ENCODE results near the gene TEX53.

Gene TEX53

DNA sequence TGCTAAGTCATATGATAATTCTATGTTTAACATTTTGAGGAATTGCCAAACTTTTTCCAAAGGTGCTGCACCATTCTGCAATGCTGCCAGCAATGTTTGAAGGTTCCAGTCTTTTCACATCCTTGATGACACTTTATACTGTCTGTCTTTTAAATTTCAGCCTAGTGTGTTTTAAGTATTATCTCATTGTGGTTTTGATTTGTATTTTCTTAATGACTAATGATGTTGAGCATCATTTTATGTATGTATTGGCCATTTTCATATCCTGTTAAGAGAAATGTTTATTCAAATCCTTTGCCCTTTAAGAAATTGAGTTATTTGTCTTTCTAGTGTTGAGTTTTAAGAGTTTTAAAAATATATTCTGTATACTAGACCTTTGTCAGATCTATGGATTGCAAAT, 29.4 kb upstream of the TEX53 start:
- Histone ChIP-seq H3K4me3 (no peak overlapping the region), H3K27me3 (no peaks in the 10 kb centered on the region), H3K36me3 (no peaks in the 10 kb centered on the region), H3K4me1 (no peaks in the 10 kb centered on the region), H3K9me3 (no peaks in the 10 kb centered on the region), H3K27ac (no peak overlapping the region)
- intact Hi-C loops (cut with DNase I; ENCODE audit: low total_unique reads), result no loop called here
- DNase-seq, result no peak
- TF ChIP-seq, protein P1, sequence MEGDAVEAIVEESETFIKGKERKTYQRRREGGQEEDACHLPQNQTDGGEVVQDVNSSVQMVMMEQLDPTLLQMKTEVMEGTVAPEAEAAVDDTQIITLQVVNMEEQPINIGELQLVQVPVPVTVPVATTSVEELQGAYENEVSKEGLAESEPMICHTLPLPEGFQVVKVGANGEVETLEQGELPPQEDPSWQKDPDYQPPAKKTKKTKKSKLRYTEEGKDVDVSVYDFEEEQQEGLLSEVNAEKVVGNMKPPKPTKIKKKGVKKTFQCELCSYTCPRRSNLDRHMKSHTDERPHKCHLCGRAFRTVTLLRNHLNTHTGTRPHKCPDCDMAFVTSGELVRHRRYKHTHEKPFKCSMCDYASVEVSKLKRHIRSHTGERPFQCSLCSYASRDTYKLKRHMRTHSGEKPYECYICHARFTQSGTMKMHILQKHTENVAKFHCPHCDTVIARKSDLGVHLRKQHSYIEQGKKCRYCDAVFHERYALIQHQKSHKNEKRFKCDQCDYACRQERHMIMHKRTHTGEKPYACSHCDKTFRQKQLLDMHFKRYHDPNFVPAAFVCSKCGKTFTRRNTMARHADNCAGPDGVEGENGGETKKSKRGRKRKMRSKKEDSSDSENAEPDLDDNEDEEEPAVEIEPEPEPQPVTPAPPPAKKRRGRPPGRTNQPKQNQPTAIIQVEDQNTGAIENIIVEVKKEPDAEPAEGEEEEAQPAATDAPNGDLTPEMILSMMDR (IDR thresholded peaks at IDR 0.05), result no peak

DNA sequence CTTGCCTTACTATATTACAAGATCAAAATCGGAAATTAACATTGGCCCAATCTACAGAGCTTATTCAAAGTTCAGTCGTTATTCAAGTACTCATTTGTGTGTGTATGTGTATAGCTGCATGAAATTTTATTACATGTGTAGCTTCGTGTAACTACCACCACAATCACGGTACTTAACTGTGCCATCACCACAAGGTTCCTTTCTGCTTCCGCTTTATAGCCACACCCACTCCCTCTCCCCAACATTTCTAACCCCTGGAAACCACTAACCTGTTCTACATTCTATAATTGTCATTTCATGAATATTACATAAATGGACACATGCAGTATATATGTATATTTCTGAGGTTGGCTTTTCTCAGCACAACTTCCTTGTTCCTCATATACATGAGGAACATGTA, 28.3 kb upstream of the TEX53 start:
- no peaks in the 10 kb centered on the region for H3K9me3 ChIP-seq
- H3K4me3 ChIP-seq, result no peak overlapping the region
- H3K27ac ChIP-seq, result no peak overlapping the region
- DNase-seq, result no peak
- TF ChIP-seq, protein P1 (IDR thresholded peaks at IDR 0.05), result no peak
- H3K27me3 ChIP-seq, result no peaks in the 10 kb centered on the region
- H3K36me3 ChIP-seq, result no peaks in the 10 kb centered on the region
- H3K4me1 ChIP-seq, result no peaks in the 10 kb centered on the region
- intact Hi-C loops (cut with DNase I; ENCODE audit: low total_unique reads), result no loop called here

DNA sequence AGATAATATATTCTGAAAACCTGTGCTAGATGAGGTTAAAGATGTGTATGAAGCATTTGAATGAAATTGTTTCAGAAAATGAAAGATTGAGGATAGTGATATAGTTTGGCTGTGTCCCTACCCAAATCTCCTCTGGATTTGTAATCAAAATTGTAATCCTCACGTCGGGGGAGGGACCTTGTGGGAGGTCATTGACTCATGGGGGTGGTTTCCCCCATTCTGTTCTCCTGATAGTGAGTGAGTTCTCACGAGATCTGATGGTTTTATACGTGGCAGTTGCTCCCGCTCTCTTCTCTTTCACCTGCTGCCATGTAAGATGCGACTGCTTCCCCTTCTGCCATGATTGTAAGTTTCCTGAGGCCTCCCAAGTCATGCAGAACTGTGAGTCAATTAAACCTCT, 26.4 kb upstream of the TEX53 start:
- no peak for DNase-seq
- Histone ChIP-seq H3K4me3 (no peak overlapping the region), H3K27ac (no peak overlapping the region), H3K36me3 (no peaks in the 10 kb centered on the region), H3K9me3 (no peaks in the 10 kb centered on the region), H3K4me1 (no peaks in the 10 kb centered on the region), H3K27me3 (no peaks in the 10 kb centered on the region)
- TF ChIP-seq, protein P1 (IDR thresholded peaks at IDR 0.05), result no peak
- intact Hi-C loops (cut with DNase I; ENCODE audit: low total_unique reads), result no loop called here

DNA sequence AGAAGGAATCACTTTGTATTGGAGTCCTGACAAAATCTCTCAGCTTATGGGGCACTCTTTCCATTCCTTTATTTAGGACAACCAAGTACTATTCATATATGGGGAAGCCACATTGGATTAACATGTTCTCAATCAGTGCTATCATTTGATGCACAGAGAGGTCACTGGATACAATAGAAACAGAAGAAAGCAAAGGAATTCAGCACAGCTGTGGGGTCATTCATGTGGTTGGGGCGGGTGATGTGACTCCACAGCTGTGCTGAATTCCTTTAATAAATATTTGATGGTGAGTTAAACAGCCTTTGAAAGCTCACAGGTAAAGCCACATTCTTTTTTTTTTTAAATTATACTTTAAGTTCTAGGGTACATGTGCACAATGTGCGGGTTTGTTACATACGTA, 25.2 kb upstream of the TEX53 start:
- TF ChIP-seq, protein P1 (IDR thresholded peaks at IDR 0.05), result no peak
- Histone ChIP-seq H3K27ac (no peak overlapping the region), H3K9me3 (no peaks in the 10 kb centered on the region), H3K36me3 (no peaks in the 10 kb centered on the region), H3K27me3 (no peaks in the 10 kb centered on the region), H3K4me3 (no peak overlapping the region), H3K4me1 (no peaks in the 10 kb centered on the region)
- intact Hi-C loops (cut with DNase I; ENCODE audit: low total_unique reads), result no loop called here
- DNase-seq, result no peak

DNA sequence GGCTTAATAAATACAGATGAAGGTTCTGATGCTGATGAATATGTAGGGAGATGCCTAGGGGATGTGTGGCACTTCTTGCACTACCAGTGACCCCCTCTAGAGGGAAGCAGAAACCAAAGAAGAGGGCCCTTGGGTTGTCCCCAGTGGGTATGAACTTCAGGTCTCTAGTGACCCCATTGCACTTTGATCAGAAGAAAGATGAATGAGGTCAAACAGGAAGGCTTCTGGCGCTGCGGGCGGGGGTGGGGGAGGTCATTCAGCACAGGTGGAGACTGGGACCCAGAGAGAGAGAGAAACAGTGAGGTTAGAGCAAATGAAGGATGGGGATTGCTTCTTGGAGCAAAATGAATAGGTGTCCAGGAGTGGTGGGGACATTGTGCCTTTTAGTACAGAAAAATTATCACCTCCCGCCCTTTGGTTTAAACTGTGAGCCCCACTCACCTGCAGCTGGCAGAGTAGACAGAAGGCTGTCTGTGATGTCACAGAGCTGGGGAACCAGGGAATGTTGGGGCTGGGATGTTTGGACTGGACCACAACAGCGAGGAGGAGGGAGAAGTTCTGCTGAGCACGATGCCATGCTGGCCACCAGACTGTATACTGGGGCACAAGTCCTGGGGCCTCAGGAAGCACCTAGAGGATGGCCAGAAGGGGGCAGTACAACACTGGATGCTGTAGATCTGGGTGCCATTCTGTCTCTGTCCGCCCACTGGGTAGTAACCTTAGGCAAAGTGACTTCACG, 24.2 kb upstream of the TEX53 start, which contains the start of gene TEX48:
Gene TEX48, minus strand, starts transcription at position 599 of the 739 bp plus-strand sequence. CDS start 10,469 bp downstream, outside the sequence.
- no peak within 1 kb of the TSS for H3K27ac ChIP-seq
- no peaks in the 10 kb centered on the region for H3K9me3 ChIP-seq
- intact Hi-C loops (cut with DNase I; ENCODE audit: low total_unique reads), result no loop called here
- no peaks in the 10 kb centered on the region for H3K27me3 ChIP-seq
- TF ChIP-seq, protein P1 (IDR thresholded peaks at IDR 0.05), result peak; percentile 35 to 52
- DNase-seq, result peak in 1 of 2 donors; percentile 28
- H3K4me3 ChIP-seq, result no peak within 1 kb of the TSS
- no peaks in the 10 kb centered on the region for H3K4me1 ChIP-seq
- H3K36me3 ChIP-seq, result no peaks in the 10 kb centered on the region
